ENCODE results near the gene SNX30.

The SNX30 gene

GRCh38 chr9:112760821-112761220 is 10.3 kb downstream of the SNX30 start:
- DNase-seq (ENCODE audit: low read depth, low spot score) = no peak
- no peaks in the 10 kb centered on the region for H3K4me1 ChIP-seq (ENCODE audit: insufficient read depth, insufficient read length)
- H3K9ac ChIP-seq (ENCODE audit: insufficient read length, low read depth) = no peak overlapping the region
- TF ChIP-seq YY1 (IDR thresholded peaks at IDR 0.05; ENCODE audit: insufficient read depth, insufficient read length) (no peak), ZNF274 (IDR thresholded peaks at IDR 0.05; ENCODE audit: low read depth, low read length) (no peak), SUZ12 (IDR thresholded peaks at IDR 0.05; ENCODE audit: extremely low read depth, insufficient read depth, insufficient read length) (no peak)
- no peaks in the 10 kb centered on the region for H3K36me3 ChIP-seq (ENCODE audit: insufficient read depth, insufficient read length, low read length)
- H3K9me3 ChIP-seq (ENCODE audit: insufficient read depth, low read length) = no peaks in the 10 kb centered on the region
- H3K4me3 ChIP-seq (ENCODE audit: insufficient read length, low read depth) = no peak overlapping the region
- no peaks in the 10 kb centered on the region for H3K27me3 ChIP-seq (ENCODE audit: insufficient read depth, insufficient read length)

GRCh38 chr9:112761912-112762655 is 11.5 kb downstream of the SNX30 start:
- Histone ChIP-seq H3K9me3 (ENCODE audit: insufficient read depth, low read length) (0 out of 2 replicates have a peak, but pooled peaks cover 7% of the 10 kb centered on the region), H3K4me1 (ENCODE audit: insufficient read depth, insufficient read length) (no peaks in the 10 kb centered on the region), H3K27me3 (ENCODE audit: insufficient read depth, insufficient read length) (no peaks in the 10 kb centered on the region), H3K9ac (ENCODE audit: insufficient read length, low read depth) (no peak overlapping the region), H3K4me3 (ENCODE audit: insufficient read length, low read depth) (no peak overlapping the region), H3K36me3 (ENCODE audit: insufficient read depth, insufficient read length, low read length) (no peaks in the 10 kb centered on the region)
- no peak for DNase-seq (ENCODE audit: low read depth, low spot score)
- no peak for TF ChIP-seq SUZ12 (IDR thresholded peaks at IDR 0.05; ENCODE audit: extremely low read depth, insufficient read depth, insufficient read length)
- TF ChIP-seq YY1 (IDR thresholded peaks at IDR 0.05; ENCODE audit: insufficient read depth, insufficient read length) = no peak
- no peak for TF ChIP-seq ZNF274 (IDR thresholded peaks at IDR 0.05; ENCODE audit: low read depth, low read length)

DNA sequence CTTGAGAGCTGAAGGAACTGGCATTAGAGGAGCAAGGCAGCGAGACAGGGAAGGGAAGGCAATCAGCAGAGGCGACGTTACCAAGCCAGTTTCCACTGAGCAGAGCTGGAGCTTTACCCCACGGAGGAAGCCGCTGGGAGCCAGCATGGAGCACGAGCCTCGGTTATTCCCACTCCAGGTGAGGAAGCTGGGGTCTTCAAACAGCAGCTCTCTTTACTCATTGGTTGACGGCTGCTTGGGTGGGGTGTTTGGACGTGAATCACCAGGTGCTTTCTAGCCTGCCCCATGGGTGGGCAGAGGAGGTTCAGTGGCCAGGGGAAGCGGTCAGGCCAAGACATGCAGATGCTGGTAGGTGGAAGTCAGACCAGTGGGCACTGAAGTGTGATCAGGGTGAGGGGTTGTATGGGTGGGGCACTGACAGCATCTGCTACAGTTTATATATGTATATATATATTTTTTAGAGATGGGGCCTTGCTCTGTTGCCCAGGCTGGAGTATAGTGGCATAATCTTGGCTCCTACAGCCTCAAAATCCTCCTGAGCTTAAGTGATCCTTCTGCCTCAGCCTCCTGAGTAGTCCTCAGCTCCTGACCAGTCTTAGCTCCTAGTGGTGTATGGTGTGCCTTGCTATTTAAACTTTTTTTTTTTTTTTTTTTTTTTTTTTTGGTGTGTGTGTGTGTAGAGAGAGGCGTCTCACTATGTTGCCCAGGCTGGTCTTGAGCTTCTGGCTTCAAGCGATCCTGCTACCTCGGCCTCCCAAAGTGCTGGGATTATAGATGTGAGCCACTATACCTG is 12.4 kb downstream of the SNX30 start:
- no peak overlapping the region for H3K9ac ChIP-seq (ENCODE audit: insufficient read length, low read depth)
- H3K4me1 ChIP-seq (ENCODE audit: insufficient read depth, insufficient read length) = no peaks in the 10 kb centered on the region
- H3K9me3 ChIP-seq (ENCODE audit: insufficient read depth, low read length) = 0 out of 2 replicates have a peak, but pooled peaks cover 7% of the 10 kb centered on the region
- no peak for TF ChIP-seq SUZ12 (IDR thresholded peaks at IDR 0.05; ENCODE audit: extremely low read depth, insufficient read depth, insufficient read length)
- TF ChIP-seq YY1 (IDR thresholded peaks at IDR 0.05; ENCODE audit: insufficient read depth, insufficient read length) = no peak
- no peak for TF ChIP-seq ZNF274 (IDR thresholded peaks at IDR 0.05; ENCODE audit: low read depth, low read length)
- H3K36me3 ChIP-seq (ENCODE audit: insufficient read depth, insufficient read length, low read length) = no peaks in the 10 kb centered on the region
- no peak overlapping the region for H3K4me3 ChIP-seq (ENCODE audit: insufficient read length, low read depth)
- no peaks in the 10 kb centered on the region for H3K27me3 ChIP-seq (ENCODE audit: insufficient read depth, insufficient read length)
- DNase-seq (ENCODE audit: low read depth, low spot score) = no peak

GRCh38 chr9:112764344-112764743 is 13.8 kb downstream of the SNX30 start:
- no peaks in the 10 kb centered on the region for H3K4me1 ChIP-seq (ENCODE audit: insufficient read depth, insufficient read length)
- TF ChIP-seq ZNF274 (IDR thresholded peaks at IDR 0.05; ENCODE audit: low read depth, low read length) (no peak), SUZ12 (IDR thresholded peaks at IDR 0.05; ENCODE audit: extremely low read depth, insufficient read depth, insufficient read length) (no peak), YY1 (IDR thresholded peaks at IDR 0.05; ENCODE audit: insufficient read depth, insufficient read length) (no peak)
- no peak overlapping the region for H3K9ac ChIP-seq (ENCODE audit: insufficient read length, low read depth)
- H3K4me3 ChIP-seq (ENCODE audit: insufficient read length, low read depth) = no peak overlapping the region
- H3K9me3 ChIP-seq (ENCODE audit: insufficient read depth, low read length) = 0 out of 2 replicates have a peak, but pooled peaks cover 7% of the 10 kb centered on the region
- H3K27me3 ChIP-seq (ENCODE audit: insufficient read depth, insufficient read length) = no peaks in the 10 kb centered on the region
- H3K36me3 ChIP-seq (ENCODE audit: insufficient read depth, insufficient read length, low read length) = no peaks in the 10 kb centered on the region
- DNase-seq (ENCODE audit: low read depth, low spot score) = no peak

- TF ChIP-seq YY1 (IDR thresholded peaks at IDR 0.05; ENCODE audit: insufficient read depth, insufficient read length) = no peak
- no peak for TF ChIP-seq SUZ12 (IDR thresholded peaks at IDR 0.05; ENCODE audit: extremely low read depth, insufficient read depth, insufficient read length)
- TF ChIP-seq ZNF274 (IDR thresholded peaks at IDR 0.05; ENCODE audit: low read depth, low read length) = no peak
- H3K4me1 ChIP-seq (ENCODE audit: insufficient read depth, insufficient read length) = no peaks in the 10 kb centered on the region
- DNase-seq (ENCODE audit: low read depth, low spot score) = no peak
- 0 out of 2 replicates have a peak, but pooled peaks cover 7% of the 10 kb centered on the region for H3K9me3 ChIP-seq (ENCODE audit: insufficient read depth, low read length)
- no peaks in the 10 kb centered on the region for H3K27me3 ChIP-seq (ENCODE audit: insufficient read depth, insufficient read length)
- no peak overlapping the region for H3K9ac ChIP-seq (ENCODE audit: insufficient read length, low read depth)
- no peak overlapping the region for H3K4me3 ChIP-seq (ENCODE audit: insufficient read length, low read depth)
- no peaks in the 10 kb centered on the region for H3K36me3 ChIP-seq (ENCODE audit: insufficient read depth, insufficient read length, low read length)
These were observed 14.3 kb downstream of the SNX30 start for GRCh38 chr9:112764837-112765236.

- Histone ChIP-seq H3K27me3 (ENCODE audit: insufficient read depth, insufficient read length) (no peaks in the 10 kb centered on the region), H3K9me3 (ENCODE audit: insufficient read depth, low read length) (0 out of 2 replicates have a peak, but pooled peaks cover 7% of the 10 kb centered on the region), H3K4me1 (ENCODE audit: insufficient read depth, insufficient read length) (no peaks in the 10 kb centered on the region), H3K36me3 (ENCODE audit: insufficient read depth, insufficient read length, low read length) (no peaks in the 10 kb centered on the region), H3K4me3 (ENCODE audit: insufficient read length, low read depth) (no peak overlapping the region), H3K9ac (ENCODE audit: insufficient read length, low read depth) (no peak overlapping the region)
- DNase-seq (ENCODE audit: low read depth, low spot score) = no peak
- TF ChIP-seq ZNF274 (IDR thresholded peaks at IDR 0.05; ENCODE audit: low read depth, low read length) (no peak), YY1 (IDR thresholded peaks at IDR 0.05; ENCODE audit: insufficient read depth, insufficient read length) (no peak), SUZ12 (IDR thresholded peaks at IDR 0.05; ENCODE audit: extremely low read depth, insufficient read depth, insufficient read length) (no peak)
These were observed 14.7 kb downstream of the SNX30 start for GRCh38 chr9:112765281-112765680.
